ENCODE data around the gene CLN5.
"Not testable (repeated sequence)": the region's sequence is repeated elsewhere in the genome, so short reads cannot be mapped to it uniquely, and the experiment has no call there.

CLN5 gene

GRCh38 chr13:76976490-76976889 lies 15.4 kb upstream of the CLN5 start:
- no peak for DNase-seq (ENCODE audit: low spot score)

- no peak for DNase-seq (ENCODE audit: low spot score)
These were observed 15.0 kb upstream of the CLN5 start for GRCh38 chr13:76976929-76977328.

GRCh38 chr13:76980075-76980718 lies 11.7 kb upstream of the CLN5 start:
- DNase-seq (ENCODE audit: low spot score), result peak; percentile 45

GRCh38 chr13:76982061-76982460 lies 9.8 kb upstream of the CLN5 start:
- DNase-seq (ENCODE audit: low spot score), result no peak

- DNase-seq (ENCODE audit: low spot score), result no peak
These were observed 8.2 kb upstream of the CLN5 start for GRCh38 chr13:76983676-76984075.

GRCh38 chr13:76991432-76991795 lies 467 bp upstream of the CLN5 start:
- DNase-seq (ENCODE audit: low spot score), result no peak

GRCh38 chr13:76992548-76993001 lies 694 bp downstream of the CLN5 start:
- DNase-seq (ENCODE audit: low spot score), result no peak

- DNase-seq (ENCODE audit: low spot score), result no peak
These were observed 1.1 kb downstream of the CLN5 start for GRCh38 chr13:76993021-76993420.

GRCh38 chr13:76993473-76993872 lies 1.6 kb downstream of the CLN5 start:
- no peak for DNase-seq (ENCODE audit: low spot score)

GRCh38 chr13:76994281-76994680 lies 2.4 kb downstream of the CLN5 start:
- DNase-seq (ENCODE audit: low spot score), result no peak

- DNase-seq (ENCODE audit: low spot score), result no peak
These were observed 8.6 kb downstream of the CLN5 start for GRCh38 chr13:77000475-77000874.

- DNase-seq (ENCODE audit: low spot score), result no peak
These were observed 9.7 kb downstream of the CLN5 start for GRCh38 chr13:77001540-77001939.

GRCh38 chr13:77001963-77002587 lies 10.2 kb downstream of the CLN5 start:
- DNase-seq (ENCODE audit: low spot score), result no peak

GRCh38 chr13:77002590-77003190 lies 10.8 kb downstream of the CLN5 start:
- DNase-seq (ENCODE audit: low spot score), result no peak

GRCh38 chr13:77008337-77008736 lies 16.5 kb downstream of the CLN5 start:
- DNase-seq (ENCODE audit: low spot score), result not testable (repeated sequence)

GRCh38 chr13:77009011-77009410 lies 17.1 kb downstream of the CLN5 start:
- no peak for DNase-seq (ENCODE audit: low spot score)

- not testable (repeated sequence) for DNase-seq (ENCODE audit: low spot score)
These were observed 17.8 kb downstream of the CLN5 start for GRCh38 chr13:77009719-77010118.

GRCh38 chr13:77013853-77014542 lies 22.1 kb downstream of the CLN5 start:
- no peak for DNase-seq (ENCODE audit: low spot score)

GRCh38 chr13:77014906-77015685 lies 23.2 kb downstream of the CLN5 start:
- no peak for DNase-seq (ENCODE audit: low spot score)

- DNase-seq (ENCODE audit: low spot score), result no peak
These were observed 24.5 kb downstream of the CLN5 start for GRCh38 chr13:77016251-77016812.

GRCh38 chr13:77016888-77017623 lies 25.2 kb downstream of the CLN5 start:
- DNase-seq (ENCODE audit: low spot score), result no peak

Data from globus pallidus (tissue), 1 donor.